H9 (cell line): Measurements from ENCODE around the gene FUT8. TPM values are rescaled to one million over a fixed set of nuclear protein-coding genes. Genes with fewer than 3 reads are reported as not detected.

Experiments
- DNase-seq: peaks from one replicate; pipeline ENCODE4 v3.0.0-alpha.2; 2017
- H2AFZ ChIP-seq: one replicate; pipeline ENCODE4 v1.6.1; 2013; ENCODE audit warnings: mild to moderate bottlenecking, low read length, control low read depth, moderate library complexity
- H2AK5ac ChIP-seq: 2 replicates; pipeline ENCODE4 v1.6.1; 2013; ENCODE audit warnings: low read length, control low read depth, mixed read lengths; ENCODE audit not compliant: insufficient read length
- H2BK120ac ChIP-seq: one replicate; pipeline ENCODE4 v1.6.1; 2013; ENCODE audit warnings: low read depth, mild to moderate bottlenecking, low read length, control low read depth, inconsistent platforms; ENCODE audit not compliant: poor library complexity, severe bottlenecking
- H2BK12ac ChIP-seq: 2 replicates; pipeline ENCODE4 v1.6.1; 2013; ENCODE audit warnings: low read length, control low read depth, mixed read lengths, low read depth; ENCODE audit not compliant: insufficient read length
- H2BK15ac ChIP-seq: 2 replicates; pipeline ENCODE4 v1.6.1; 2013; ENCODE audit warnings: low read depth, low read length, control low read depth
- H2BK20ac ChIP-seq: one replicate; pipeline ENCODE4 v1.6.1; 2013; ENCODE audit warnings: low read depth, mild to moderate bottlenecking, low read length, control low read depth, inconsistent platforms; ENCODE audit not compliant: poor library complexity, severe bottlenecking
- H2BK5ac ChIP-seq: 2 replicates; pipeline ENCODE4 v1.6.1; 2013; ENCODE audit warnings: low read length, control low read depth, mixed read lengths; ENCODE audit not compliant: insufficient read length
- H3K14ac ChIP-seq: 2 replicates; pipeline ENCODE4 v1.6.1; 2013; ENCODE audit warnings: low read length, control low read depth; ENCODE audit not compliant: insufficient read depth
- H3K18ac ChIP-seq: 2 replicates; pipeline ENCODE4 v1.6.1; 2013; ENCODE audit warnings: low read depth, mild to moderate bottlenecking, mixed read lengths, low read length, control low read depth; ENCODE audit not compliant: insufficient read length
- H3K23ac ChIP-seq: 2 replicates; pipeline ENCODE4 v1.6.1; 2013; ENCODE audit warnings: low read length, control low read depth, mixed read lengths, low read depth; ENCODE audit not compliant: insufficient read length
- H3K23me2 ChIP-seq: 2 replicates; pipeline ENCODE4 v1.6.1; 2013; ENCODE audit warnings: low read depth, mild to moderate bottlenecking, mixed read lengths, low read length, control low read depth; ENCODE audit not compliant: insufficient read length, poor library complexity, severe bottlenecking
- H3K27ac ChIP-seq: 2 replicates; pipeline ENCODE4 v1.5.1; 2013; ENCODE audit warnings: low read length, control low read depth, mixed read lengths, low read depth; ENCODE audit not compliant: insufficient read length
- H3K27me3 ChIP-seq: 2 replicates; pipeline ENCODE4 v1.6.1; 2013; ENCODE audit warnings: low read length, control low read depth, inconsistent platforms; ENCODE audit not compliant: insufficient read depth
- H3K4ac ChIP-seq: 2 replicates; pipeline ENCODE4 v1.6.1; 2013; ENCODE audit warnings: low read depth, mild to moderate bottlenecking, control low read depth, inconsistent platforms, low read length, moderate library complexity
- H3K4me1 ChIP-seq: 2 replicates; pipeline ENCODE4 v1.6.1; 2013; ENCODE audit warnings: low read length, control low read depth, inconsistent platforms; ENCODE audit not compliant: insufficient read depth
- H3K4me2 ChIP-seq: 2 replicates; pipeline ENCODE4 v1.6.1; 2013; ENCODE audit warnings: low read length, control low read depth, mixed read lengths; ENCODE audit not compliant: insufficient read length, insufficient read depth
- H3K56ac ChIP-seq: 2 replicates; pipeline ENCODE4 v1.6.1; 2013; ENCODE audit warnings: low read depth, mild to moderate bottlenecking, mixed read lengths, low read length, control low read depth; ENCODE audit not compliant: insufficient read length
- H3K79me1 ChIP-seq: 2 replicates; pipeline ENCODE4 v1.6.1; 2013; ENCODE audit warnings: low read depth, mild to moderate bottlenecking, moderate library complexity, low read length, control low read depth, inconsistent platforms; ENCODE audit not compliant: insufficient read depth, poor library complexity, severe bottlenecking
- H3K79me2 ChIP-seq: 2 replicates; pipeline ENCODE4 v1.6.1; 2013; ENCODE audit warnings: low read length, control low read depth, inconsistent platforms; ENCODE audit not compliant: insufficient read depth
- H3K9ac ChIP-seq: 2 replicates; pipeline ENCODE4 v1.6.1; 2013; ENCODE audit warnings: low read length, control low read depth, mixed read lengths; ENCODE audit not compliant: insufficient read length; ENCODE audit errors: extremely low read depth
- H3K9me3 ChIP-seq: one replicate; pipeline ENCODE4 v1.6.1; 2013; ENCODE audit warnings: low read depth, low read length, inconsistent platforms; ENCODE audit not compliant: control insufficient read depth
- H3T11ph ChIP-seq: one replicate; pipeline ENCODE4 v1.6.1; 2013; ENCODE audit warnings: mild to moderate bottlenecking, low read length, control low read depth, inconsistent platforms
- H4K20me1 ChIP-seq: one replicate; pipeline ENCODE4 v1.6.1; 2013; ENCODE audit not compliant: control insufficient read depth, insufficient read length, insufficient read depth
- H4K5ac ChIP-seq: 2 replicates; pipeline ENCODE4 v1.6.1; 2013; ENCODE audit warnings: low read depth, mild to moderate bottlenecking, mixed read lengths, low read length, control low read depth; ENCODE audit not compliant: insufficient read length
- H4K8ac ChIP-seq: replicated peaks from 2 replicates; pipeline ENCODE4 v1.6.1; 2013; ENCODE audit warnings: low read length, control low read depth, mixed read lengths, low read depth; ENCODE audit not compliant: insufficient read length
- H4K91ac ChIP-seq: 2 replicates; pipeline ENCODE4 v1.6.1; 2013; ENCODE audit warnings: low read depth, mild to moderate bottlenecking, moderate library complexity, mixed read lengths, low read length, control low read depth; ENCODE audit not compliant: insufficient read length
- H3K27ac Mint-ChIP-seq, 3 experiments: 2 replicates in 2 of 3; 3 replicates in 1 of 3; pipeline ENCODE4 v1.8.0; 2020 to 2021; ENCODE audit warnings: mixed read lengths in 3 of 3, mild to moderate bottlenecking in 1 of 3, moderate library complexity in 1 of 3
- H3K27me3 Mint-ChIP-seq: 2 replicates; pipeline ENCODE4 v1.8.0; 2021; ENCODE audit warnings: low read depth, mild to moderate bottlenecking, moderate library complexity, mixed read lengths
- H3K36me3 Mint-ChIP-seq, 3 experiments: 2 replicates in 2 of 3; 3 replicates in 1 of 3; pipeline ENCODE4 v1.8.0; 2020 to 2021; ENCODE audit warnings: low read depth in 3 of 3, mixed read lengths in 3 of 3; ENCODE audit not compliant: insufficient read depth in 1 of 3
- H3K4me1 Mint-ChIP-seq, 2 experiments: 2 replicates each; pipeline ENCODE4 v1.8.0; 2020; ENCODE audit warnings: mixed read lengths in 2 of 2
- H3K4me3 Mint-ChIP-seq, 2 experiments: 2 replicates in 1 of 2; 3 replicates in 1 of 2; pipeline ENCODE4 v1.8.0; 2020 to 2021; ENCODE audit warnings: mild to moderate bottlenecking in 2 of 2, mixed read lengths in 2 of 2, moderate library complexity in 1 of 2
- H3K9me3 Mint-ChIP-seq, 2 experiments: 2 replicates in 1 of 2; 3 replicates in 1 of 2; pipeline ENCODE4 v1.8.0; 2020; ENCODE audit warnings: mild to moderate bottlenecking in 2 of 2, mixed read lengths in 2 of 2, moderate library complexity in 1 of 2
- CTCF ChIP-seq: fragments of 200-600 bp; sonication (generic); conservative IDR thresholded peaks from 3 replicates; pipeline ENCODE4 v1.8.0; 2021; ENCODE audit warnings: antibody characterized with exemption, mild to moderate bottlenecking
- WGBS: extraction: QIAGEN DNeasy Blood & Tissue Kit; methylation state at CpG from one replicate; pipeline ENCODE4 v1.1.7; 2013; ENCODE audit warnings: missing lambda C conversion rate, low lambda C conversion rate, mixed read lengths; ENCODE audit not compliant: insufficient read length; ENCODE audit errors: extremely low coverage; 5-methylcytosine and 5-hydroxymethylcytosine counted together
- total RNA-seq: library from RNA; stranded (reverse); gene quantifications from 2 replicates; pipeline ENCODE4 v1.2.1, GENCODE V29; 2021

Gene FUT8
- total RNA-seq, 1 experiment from 2014 or later, result 44.3 TPM

- Mint-ChIP-seq H3K4me3 (no peak overlapping the region), H3K4me1 (peaks cover 7 to 9% of the 10 kb centered on the region in 2 experiments), H3K36me3 (no peaks in the 10 kb centered on the region; a peak in 1 of 7 replicates), H3K27ac (no peak overlapping the region), H3K27me3 (no peaks in the 10 kb centered on the region), H3K9me3 (no peaks in the 10 kb centered on the region; a peak in 2 of 5 replicates)
- Histone ChIP-seq H4K91ac (no peak overlapping the region), H4K20me1 (peaks cover 2% of the 10 kb centered on the region), H3K23me2 (no peaks in the 10 kb centered on the region), H3K23ac (no peak overlapping the region), H2AK5ac (no peak overlapping the region), H3K9me3 (no peaks in the 10 kb centered on the region), H2BK20ac (no peak overlapping the region), H4K8ac (no peak overlapping the region), H3K27ac (no peak overlapping the region), H2BK120ac (no peak overlapping the region), H3K14ac (no peak overlapping the region), H2BK15ac (no peak overlapping the region), H3K27me3 (no peaks in the 10 kb centered on the region), H2AFZ (no peak overlapping the region), H2BK5ac (no peak overlapping the region), H3K79me2 (no peaks in the 10 kb centered on the region), H3K4me2 (no peak overlapping the region), H3K9ac (no peak overlapping the region), H3T11ph (no peak overlapping the region), H4K5ac (no peak overlapping the region), H3K56ac (no peak overlapping the region), H3K18ac (no peak overlapping the region), H3K4me1 (no peaks in the 10 kb centered on the region), H2BK12ac (no peak overlapping the region), H3K4ac (no peak overlapping the region), H3K79me1 (no peaks in the 10 kb centered on the region)
- no peak for DNase-seq
- no CpG with 5 or more reads among the region's 6 CpGs for WGBS
- TF ChIP-seq CTCF, result no peak
These were observed 342.8 kb downstream of the FUT8 start for GRCh38 chr14:65755331-65755730.
